Measurements from ENCODE around the gene RCC2.
A peak's percentile ranks its signal among the peaks of the same experiment; 100 is the strongest.

Gene RCC2

DNA sequence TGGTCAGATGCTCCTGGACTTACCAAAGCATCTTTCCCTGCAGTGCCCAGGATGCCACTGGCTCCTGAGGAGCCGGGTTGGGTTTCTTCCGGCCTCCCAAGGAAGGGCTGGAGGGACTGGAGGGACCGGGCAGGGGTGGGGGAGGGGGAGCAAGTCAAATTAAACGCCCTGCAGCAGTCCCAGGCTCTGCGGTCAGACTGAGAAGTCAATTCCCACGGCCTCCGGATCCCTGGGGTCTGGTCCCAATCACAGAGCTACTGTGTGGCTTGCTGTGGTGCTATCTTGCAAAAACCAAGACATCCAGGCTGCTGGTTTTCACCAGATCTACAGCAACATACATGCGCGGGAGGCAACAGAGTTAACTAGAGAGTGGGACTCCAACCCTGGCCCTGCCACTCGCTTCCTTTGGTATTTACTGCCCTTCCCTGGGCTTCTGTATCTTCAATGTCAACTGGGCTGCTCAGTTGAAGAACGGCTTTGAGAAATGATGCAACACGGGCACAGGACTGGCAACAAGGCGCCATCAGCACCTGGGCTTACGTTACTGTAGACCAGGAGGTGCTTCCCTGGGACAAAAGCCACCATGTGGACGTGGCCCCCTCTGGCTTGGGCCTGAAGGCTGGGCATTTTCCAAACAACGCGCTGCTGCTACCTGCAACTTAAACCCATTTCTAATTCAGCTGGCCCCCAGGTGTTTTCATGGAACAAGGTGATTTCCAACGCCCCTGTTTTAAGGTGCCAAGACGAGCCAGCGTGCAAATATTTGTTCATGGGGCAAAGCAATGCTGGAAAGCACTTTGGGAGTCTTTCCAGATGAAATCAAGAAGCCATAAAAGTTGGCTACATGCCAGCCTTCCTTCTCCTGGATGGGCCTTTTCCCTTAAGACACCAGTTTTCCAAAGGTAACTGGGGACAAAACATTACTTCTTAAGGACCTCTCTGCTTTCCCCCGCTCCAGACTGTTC is 11.5 kb downstream of the RCC2 start:
- DNase-seq (ENCODE audit: extremely low read depth, low read depth): no peak
- TF ChIP-seq, protein P1, sequence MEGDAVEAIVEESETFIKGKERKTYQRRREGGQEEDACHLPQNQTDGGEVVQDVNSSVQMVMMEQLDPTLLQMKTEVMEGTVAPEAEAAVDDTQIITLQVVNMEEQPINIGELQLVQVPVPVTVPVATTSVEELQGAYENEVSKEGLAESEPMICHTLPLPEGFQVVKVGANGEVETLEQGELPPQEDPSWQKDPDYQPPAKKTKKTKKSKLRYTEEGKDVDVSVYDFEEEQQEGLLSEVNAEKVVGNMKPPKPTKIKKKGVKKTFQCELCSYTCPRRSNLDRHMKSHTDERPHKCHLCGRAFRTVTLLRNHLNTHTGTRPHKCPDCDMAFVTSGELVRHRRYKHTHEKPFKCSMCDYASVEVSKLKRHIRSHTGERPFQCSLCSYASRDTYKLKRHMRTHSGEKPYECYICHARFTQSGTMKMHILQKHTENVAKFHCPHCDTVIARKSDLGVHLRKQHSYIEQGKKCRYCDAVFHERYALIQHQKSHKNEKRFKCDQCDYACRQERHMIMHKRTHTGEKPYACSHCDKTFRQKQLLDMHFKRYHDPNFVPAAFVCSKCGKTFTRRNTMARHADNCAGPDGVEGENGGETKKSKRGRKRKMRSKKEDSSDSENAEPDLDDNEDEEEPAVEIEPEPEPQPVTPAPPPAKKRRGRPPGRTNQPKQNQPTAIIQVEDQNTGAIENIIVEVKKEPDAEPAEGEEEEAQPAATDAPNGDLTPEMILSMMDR (IDR thresholded peaks at IDR 0.05; ENCODE audit: low read depth, low read length): no peak

DNA sequence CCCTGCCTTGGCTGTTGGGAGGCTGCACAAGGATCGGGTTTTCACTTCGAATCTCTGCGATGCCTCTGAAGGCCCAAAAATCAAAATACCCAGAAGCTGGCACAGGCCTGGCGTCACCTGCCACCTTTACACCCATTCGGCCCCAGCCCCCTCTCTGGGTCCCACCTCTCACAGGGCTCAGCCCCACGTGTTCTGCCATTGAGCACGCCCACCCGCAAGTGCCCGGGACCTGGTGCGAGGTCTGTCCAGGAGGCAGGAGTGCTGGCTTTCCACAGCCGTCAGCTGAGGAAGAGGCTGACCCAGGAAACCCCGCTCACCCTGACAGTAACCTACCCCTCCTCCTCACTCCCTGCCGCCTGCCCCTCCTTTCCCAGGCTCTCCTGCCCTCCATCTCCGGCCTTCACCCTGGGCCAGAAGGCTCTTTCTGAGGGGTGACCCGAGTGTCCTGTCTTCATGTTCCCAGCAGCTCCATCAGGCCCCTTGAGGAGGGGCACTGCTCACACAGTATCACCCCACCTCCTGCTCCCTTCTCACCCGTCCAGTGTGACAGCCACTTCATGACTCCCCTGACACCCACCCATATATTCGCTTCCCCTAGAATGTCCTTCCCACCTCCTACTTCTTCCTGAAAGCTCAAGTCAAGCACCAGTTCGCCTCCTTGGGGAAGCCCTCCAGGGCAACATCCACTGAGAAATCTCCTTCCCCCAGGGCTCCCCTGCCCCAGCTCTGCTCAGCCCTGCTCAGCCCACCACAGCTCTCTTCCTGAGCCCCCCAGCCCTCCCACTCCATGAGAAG is 13.5 kb downstream of the RCC2 start:
- TF ChIP-seq, protein P1 (IDR thresholded peaks at IDR 0.05; ENCODE audit: low read depth, low read length): no peak
- DNase-seq (ENCODE audit: extremely low read depth, low read depth): no peak

DNA sequence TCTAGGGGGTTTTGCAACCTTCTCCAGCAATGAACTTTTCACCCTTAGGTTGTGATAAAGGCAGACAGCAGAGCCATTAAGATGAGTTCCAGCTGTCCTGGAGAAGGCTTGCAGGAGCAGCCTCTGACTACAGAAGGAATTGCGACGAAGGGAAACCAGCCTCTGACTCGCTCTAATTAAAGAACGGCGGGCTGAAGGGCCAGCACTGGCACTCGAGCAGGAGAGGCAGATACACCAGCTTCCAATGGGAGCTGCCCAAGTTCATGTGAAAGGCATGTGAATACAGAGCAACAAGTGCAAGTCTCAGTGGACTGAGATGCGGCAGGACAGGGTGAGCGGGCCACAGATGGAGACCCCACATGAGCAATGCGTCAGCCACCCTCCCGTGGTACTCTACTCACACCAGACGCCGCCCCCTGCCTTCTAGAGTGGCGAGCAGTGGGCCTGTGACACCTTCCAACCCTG is 15.7 kb downstream of the RCC2 start:
- TF ChIP-seq, protein P1 (IDR thresholded peaks at IDR 0.05; ENCODE audit: low read depth, low read length): no peak
- DNase-seq (ENCODE audit: extremely low read depth, low read depth): no peak

DNA sequence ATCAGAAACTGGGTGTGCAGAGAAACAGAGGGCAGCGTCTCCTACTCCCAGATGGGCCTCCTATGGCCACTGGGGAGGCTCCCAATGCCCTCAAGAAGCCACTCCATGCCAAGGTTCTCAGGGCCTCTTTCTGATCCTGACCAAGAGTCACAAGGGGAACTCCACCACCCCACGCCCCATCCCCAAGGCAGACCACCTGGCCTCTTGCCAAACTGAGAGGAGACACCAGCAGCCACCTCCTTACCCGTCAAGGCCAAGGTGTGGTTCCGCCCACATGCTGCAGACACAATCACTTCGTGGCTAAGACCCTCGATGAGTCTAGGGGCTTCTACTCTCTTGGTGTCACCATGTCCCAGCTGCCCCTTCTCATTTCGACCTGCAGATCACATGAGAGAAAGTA is 17.0 kb downstream of the RCC2 start:
- TF ChIP-seq, protein P1 (IDR thresholded peaks at IDR 0.05; ENCODE audit: low read depth, low read length): no peak

DNA sequence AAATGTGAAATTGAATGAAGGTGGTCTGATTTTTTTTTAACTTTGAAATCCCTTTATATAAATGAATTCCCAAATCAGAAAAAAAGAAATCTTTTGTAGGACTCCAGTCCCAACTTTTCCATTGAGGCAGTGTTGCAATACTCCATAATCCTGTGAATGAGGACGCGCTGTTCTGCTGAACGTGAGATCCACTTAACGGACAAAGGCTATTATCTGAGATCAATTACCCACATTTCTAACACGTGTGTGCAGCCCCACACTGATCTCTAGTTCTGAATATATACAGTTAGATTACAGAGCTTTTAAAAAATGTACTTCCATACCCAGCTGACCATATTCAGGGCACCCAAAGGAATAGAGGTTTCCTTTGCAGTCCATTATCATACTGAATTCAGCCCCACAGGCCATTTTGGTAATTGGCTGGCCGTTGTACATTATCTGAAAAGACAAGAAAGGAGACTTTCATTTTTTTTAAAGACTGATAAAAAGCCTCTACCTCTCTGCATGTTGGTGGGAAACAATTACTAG is 19.0 kb downstream of the RCC2 start:
- TF ChIP-seq, protein P1 (IDR thresholded peaks at IDR 0.05; ENCODE audit: low read depth, low read length): no peak
- no peak for DNase-seq (ENCODE audit: extremely low read depth, low read depth)

More for the DNA sequence above, 17.0 kb downstream of the RCC2 start:
- no peak for DNase-seq (ENCODE audit: extremely low read depth, low read depth)

DNA sequence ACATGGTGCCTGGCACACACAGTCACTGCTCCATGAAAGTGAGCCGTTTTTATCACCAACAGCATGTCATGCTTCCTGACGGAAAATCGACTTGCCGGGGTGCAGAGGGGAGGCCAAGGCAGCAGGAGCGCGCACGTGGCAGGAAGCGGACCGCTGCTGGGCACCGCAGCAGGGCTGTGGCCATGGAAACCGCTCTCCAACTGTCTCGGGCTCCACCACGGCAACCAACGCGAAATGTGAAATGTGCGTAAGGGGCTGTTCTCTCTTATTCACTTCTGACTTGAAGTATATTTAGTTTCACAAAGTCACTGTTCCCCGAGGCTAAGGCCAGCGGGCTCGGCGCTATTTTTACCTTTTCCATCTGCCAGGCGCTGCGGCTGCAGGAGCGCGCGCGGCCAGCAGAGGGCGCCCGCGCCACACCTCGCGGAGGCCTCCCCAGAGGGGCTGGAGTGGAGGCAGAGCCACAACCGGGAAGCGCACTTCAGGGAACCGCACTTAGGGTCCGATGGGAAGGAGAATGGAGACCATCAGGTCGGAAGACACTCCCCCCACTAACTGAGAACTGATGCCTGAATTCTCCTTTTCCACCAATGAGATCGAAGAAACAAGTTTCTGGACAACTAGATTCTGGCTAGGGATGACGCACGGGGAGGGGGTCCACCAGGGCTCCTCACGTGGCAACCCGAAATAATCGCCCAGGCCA is 19.7 kb downstream of the RCC2 start:
- TF ChIP-seq, protein P1 (IDR thresholded peaks at IDR 0.05; ENCODE audit: low read depth, low read length): peak; percentile 96
- no peak for DNase-seq (ENCODE audit: extremely low read depth, low read depth)

Measured in AG09319 (cell line).